ENCODE results near the gene MSN.

GRCh38 chrX:65695849-65696449, 28.5 kb downstream of the MSN start:
- TF ChIP-seq CTCF (IDR thresholded peaks at IDR 0.05; ENCODE audit: borderline replicate concordance, extremely low read depth, low read length, poor library complexity, severe bottlenecking) (no peak), EZH2 (IDR thresholded peaks at IDR 0.05; ENCODE audit: borderline replicate concordance, low read depth, low read length, severe bottlenecking) (no peak)

All from DND-41 (cell line).